Inflammatory macrophage treated with lipopolysaccharide for 1 hour (primary cell): ENCODE measurements around the gene FOSL1.
"Not testable (repeated sequence)": the region's sequence is repeated elsewhere in the genome, so short reads cannot be mapped to it uniquely, and the experiment has no call there.

Experiments
- DNase-seq, 2 donors: peaks; one replicate each; pipeline ENCODE4 v3.0.0-alpha.2; 2020 to 2022

FOSL1 gene

GRCh38 chr11:65894034-65894591 is 6.1 kb downstream of the FOSL1 start:
- DNase-seq = peak in 1 of 2 donors; percentile 45

GRCh38 chr11:65892661-65893317 is 7.4 kb downstream of the FOSL1 start:
- no peak for DNase-seq

- DNase-seq = not testable (repeated sequence)
These were observed 8.0 kb downstream of the FOSL1 start for GRCh38 chr11:65892137-65892540.

DNA sequence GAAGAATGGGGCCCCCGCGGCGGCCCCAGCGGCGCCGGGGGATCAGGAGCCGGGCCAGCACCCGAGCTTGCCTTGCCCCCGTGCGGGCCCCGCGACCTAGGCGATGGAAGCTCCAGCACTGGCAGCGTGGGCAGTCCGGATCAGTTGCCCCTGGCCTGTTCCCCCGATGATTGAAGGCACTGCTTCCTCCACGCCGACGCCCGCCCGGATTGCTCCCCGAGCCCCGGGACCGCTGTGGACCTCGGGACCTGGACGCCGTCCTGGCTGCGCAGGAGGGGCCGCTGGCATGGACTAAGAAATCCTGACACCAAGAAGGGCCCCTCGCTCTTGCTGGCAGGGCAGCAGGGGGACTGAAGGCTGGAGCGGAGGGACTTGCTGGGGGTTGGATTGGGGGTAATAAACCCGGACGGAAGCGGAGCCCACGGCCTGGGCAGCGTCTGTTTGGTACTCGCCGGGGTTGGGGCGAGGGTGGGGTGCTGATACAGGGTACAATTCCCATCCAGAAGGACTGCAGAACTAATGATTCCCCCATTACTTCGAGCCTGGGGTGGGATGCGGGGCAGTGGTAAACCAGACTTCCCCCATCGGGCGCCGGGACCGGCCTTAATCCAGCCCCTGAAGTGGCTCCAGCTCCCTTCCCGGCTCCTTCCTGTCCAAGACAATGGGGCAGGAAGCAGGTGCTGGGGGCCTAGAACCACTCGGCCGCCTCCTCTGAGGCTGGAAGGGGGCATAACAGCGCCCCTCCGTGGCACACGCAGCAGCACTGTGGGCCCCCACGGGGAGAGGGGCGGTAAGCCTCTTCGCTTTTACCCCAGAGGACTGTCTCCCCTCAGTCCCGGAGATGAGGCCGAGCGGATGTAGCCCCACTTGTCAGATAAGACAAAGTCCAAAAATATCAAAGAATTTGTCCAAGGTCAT is 8.7 kb downstream of the FOSL1 start:
- peak in 1 of 2 donors; percentile 22 for DNase-seq

GRCh38 chr11:65890324-65891218 is 9.6 kb downstream of the FOSL1 start, which contains the start of gene CCDC85B:
Gene CCDC85B (plus strand): TSS chr11:65890673. CDS start chr11:65890784, 111 bp downstream.
- peak; percentile 95 to 98 for DNase-seq

DNA sequence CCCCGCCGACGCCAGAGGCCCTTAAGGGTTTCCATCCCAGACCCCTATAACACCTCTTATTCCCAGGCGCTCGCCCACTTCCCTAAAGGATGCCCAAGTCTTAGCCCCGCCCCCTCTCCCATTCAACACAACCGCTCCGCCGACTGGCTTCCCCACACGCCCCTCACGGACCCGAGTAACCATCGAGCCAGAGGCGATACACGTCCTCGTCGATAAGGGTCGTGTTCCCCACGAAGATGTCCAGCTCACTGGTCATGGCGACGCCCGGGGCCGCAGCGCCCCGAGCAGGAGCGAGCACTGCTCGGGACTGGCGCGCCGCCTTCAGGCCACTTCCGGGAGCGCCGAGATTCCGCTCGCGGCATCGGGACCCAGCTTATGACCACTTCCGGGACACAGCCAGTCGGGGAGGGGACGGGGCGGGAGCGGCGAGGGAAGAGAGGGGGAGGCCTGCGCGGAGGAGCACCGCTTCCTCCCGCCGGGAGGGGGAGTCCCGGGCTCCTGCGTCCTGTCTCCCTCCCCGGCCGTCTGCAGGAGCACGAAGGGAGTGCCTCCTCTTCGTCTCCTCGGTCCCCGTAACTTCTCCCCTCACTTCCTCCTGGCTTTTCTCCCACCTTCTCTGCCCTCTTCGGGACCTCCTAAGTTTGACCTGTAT is 11.9 kb downstream of the FOSL1 start, which contains the start of gene FIBP:
Gene FIBP (minus strand): TSS at position 309 of the 652 bp plus-strand sequence. CDS start 53 bp downstream, at position 256.
- DNase-seq = peak; percentile 94 to 97

- no peak for DNase-seq
These were observed 12.4 kb downstream of the FOSL1 start for GRCh38 chr11:65887723-65888162.

- DNase-seq = no peak
These were observed 13.1 kb downstream of the FOSL1 start for GRCh38 chr11:65886826-65887722.

DNA sequence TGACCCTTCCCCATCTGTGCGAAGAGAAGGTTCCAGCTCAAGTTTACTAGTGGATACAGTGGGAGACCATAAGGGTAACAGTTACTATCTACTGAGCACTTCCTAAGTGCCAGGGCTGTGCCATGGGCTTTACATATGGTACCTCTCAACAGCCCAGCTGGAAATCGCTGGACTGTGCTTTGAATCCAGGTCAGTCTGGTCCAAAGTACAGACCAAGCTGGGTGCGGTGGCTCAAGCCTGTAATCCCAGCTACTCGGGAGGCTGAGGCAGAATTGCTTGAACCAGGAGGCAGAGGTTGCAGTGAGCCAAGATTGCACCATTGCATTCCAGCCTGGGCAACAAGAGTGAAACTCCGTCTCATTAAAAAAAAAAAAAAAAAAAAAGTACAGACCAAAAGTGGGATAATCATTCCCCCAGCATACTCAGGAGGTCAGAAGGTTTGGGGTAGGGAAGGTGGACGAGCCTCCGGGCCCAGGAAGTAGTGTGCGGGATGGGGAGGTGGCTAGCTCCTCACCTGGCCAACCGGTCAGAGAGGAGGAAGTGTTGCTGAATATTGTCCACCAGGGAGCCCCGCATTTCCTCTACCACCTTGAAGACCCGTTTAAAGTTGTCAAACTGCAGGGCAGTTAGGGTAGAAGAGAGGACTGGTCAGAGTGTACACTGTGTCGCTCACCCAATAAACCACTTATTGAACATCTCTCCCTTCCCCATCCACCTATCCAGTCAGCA is 14.2 kb downstream of the FOSL1 start:
- DNase-seq = no peak

- DNase-seq = no peak
These were observed 15.0 kb downstream of the FOSL1 start for GRCh38 chr11:65885231-65885630.

GRCh38 chr11:65884716-65885092 is 15.5 kb downstream of the FOSL1 start:
- peak; percentile 65 to 90 for DNase-seq

GRCh38 chr11:65883786-65884715 is 16.1 kb downstream of the FOSL1 start:
- DNase-seq = no peak

DNA sequence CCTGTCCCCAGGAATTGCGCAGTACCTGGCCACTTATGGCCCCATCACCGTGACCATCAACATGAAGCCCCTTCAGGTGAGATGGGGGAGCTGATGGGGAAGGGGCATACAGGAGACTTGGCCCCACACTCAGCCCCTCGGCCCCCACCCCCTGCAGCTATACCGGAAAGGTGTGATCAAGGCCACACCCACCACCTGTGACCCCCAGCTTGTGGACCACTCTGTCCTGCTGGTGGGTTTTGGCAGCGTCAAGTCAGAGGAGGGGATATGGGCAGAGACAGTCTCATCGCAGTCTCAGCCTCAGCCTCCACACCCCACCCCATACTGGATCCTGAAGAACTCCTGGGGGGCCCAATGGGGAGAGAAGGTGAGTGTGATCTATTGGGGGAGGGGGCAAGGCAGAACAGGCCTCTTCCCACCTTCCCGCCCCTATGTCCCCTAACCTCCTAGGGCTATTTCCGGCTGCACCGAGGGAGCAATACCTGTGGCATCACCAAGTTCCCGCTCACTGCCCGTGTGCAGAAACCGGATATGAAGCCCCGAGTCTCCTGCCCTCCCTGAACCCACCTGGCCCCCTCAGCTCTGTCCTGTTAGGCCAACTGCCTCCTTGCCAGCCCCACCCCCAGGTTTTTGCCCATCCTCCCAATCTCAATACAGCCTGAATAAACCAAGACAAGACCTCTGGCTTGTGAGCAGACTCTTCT is 17.0 kb downstream of the FOSL1 start:
- no peak for DNase-seq

- no peak for DNase-seq
These were observed 17.8 kb downstream of the FOSL1 start for GRCh38 chr11:65882120-65883057.

- DNase-seq = no peak
These were observed 19.3 kb downstream of the FOSL1 start for GRCh38 chr11:65880844-65881421.

DNA sequence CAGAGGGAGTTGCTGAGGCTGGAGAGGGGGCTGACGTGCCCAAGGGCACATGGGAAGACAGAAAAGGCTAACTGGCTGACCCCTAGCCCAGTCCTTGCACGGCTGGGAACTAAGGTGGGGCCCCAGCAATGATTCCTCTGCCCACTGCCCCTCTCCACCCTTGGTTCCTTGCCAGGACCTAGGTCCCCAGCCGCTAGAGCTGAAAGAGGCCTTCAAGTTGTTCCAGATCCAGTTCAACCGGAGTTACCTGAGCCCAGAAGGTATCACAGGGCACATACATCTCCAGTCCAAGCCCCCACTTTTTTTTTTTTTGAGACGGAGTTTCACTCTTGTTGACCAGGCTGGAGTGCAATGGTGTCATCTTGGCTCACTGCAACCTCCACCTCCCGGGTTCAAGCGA is 20.2 kb downstream of the FOSL1 start:
- DNase-seq = no peak

DNA sequence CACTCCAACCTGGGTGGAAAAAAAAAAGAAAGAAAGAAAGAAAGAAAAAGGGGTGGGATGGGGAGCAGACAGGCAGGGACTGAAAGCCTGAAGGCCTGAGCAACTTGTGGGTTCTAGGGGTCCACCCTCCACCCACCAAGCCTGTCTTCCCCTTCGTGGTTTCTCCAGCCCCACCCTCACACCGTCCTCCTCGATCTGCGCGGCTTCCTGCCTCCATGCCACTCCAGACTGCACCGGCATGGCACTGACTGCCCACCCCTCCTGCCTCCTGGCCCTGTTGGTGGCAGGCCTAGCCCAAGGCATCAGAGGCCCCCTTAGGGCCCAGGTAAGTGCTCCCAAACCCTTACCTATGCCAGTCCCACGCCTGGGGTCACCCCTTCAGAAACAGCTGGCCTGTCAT is 20.6 kb downstream of the FOSL1 start, which contains the start of gene CTSW:
Gene CTSW (plus strand): TSS at position 221 of the 400 bp plus-strand sequence. CDS start 18 bp downstream, at position 239.
- DNase-seq = peak in 1 of 2 donors; percentile 32
